GM13976 (cell line): ENCODE measurements around the gene RAD9A.

Experiments
- DNase-seq: peaks from one replicate; pipeline ENCODE4 v3.0.0; 2012; ENCODE audit warnings: low spot score
- in situ Hi-C: fragments of 300-500 bp; cut with MboI; formaldehyde crosslinking; loops from one replicate; pipeline ENCODE4 v1.12.0; 2022; ENCODE audit warnings: low sequenced_read_pairs, mixed read lengths, inconsistent platforms; ENCODE audit not compliant: unreplicated experiment
- TF ChIP-seq, protein P1 (sequence below): IDR thresholded peaks from 2 replicates; pipeline ENCODE4 v1.5.1; 2012; ENCODE audit warnings: borderline replicate concordance, mild to moderate bottlenecking; ENCODE audit not compliant: insufficient read depth; ENCODE audit errors: extremely low read depth, missing control alignments, control extremely low read depth

RAD9A gene

DNA sequence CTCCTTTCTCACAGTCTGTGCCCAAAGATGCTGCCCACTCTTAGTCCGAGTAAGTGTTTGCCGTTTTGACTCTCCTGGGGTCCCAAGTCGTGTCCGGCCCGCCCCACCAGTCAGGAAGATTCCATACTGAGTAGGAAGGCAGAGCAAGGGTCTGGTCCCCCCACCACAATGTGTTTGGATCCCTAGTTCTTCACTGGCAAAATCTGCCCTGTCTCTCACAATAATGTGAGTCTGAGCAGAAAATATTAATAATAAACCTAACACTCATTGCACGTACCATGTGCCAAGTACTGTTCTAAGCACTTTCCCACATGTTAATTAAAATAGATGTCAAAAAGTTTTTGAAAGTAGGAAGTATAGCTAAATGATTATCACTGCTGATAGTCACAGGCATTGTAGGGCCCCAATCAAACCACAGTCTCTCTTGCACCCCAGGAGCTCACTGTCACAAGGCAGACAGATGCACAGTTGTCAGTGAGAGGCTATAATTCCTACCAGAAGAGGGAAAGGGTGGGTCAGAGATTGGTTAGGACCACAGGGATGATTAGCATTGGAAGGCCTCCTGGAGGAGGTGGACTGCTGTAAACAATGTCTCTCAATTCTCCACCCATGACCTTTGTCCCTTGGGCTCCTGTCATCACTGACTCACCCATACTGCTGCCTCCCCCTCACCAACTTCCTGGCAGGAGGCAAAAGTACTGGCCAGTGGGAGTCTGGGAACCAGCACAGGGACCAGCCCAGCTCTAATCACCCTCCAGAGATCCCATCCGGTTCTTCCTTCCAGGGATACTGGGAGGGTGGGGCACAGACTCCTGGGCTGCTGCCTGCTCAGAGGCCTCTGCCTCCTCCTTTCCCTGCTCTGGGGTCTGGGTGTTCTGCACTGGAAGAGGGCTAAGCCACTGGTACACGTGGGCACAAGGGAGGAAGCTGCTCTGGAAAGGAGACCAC, 37.4 kb upstream of the RAD9A start:
- TF ChIP-seq, protein P1, sequence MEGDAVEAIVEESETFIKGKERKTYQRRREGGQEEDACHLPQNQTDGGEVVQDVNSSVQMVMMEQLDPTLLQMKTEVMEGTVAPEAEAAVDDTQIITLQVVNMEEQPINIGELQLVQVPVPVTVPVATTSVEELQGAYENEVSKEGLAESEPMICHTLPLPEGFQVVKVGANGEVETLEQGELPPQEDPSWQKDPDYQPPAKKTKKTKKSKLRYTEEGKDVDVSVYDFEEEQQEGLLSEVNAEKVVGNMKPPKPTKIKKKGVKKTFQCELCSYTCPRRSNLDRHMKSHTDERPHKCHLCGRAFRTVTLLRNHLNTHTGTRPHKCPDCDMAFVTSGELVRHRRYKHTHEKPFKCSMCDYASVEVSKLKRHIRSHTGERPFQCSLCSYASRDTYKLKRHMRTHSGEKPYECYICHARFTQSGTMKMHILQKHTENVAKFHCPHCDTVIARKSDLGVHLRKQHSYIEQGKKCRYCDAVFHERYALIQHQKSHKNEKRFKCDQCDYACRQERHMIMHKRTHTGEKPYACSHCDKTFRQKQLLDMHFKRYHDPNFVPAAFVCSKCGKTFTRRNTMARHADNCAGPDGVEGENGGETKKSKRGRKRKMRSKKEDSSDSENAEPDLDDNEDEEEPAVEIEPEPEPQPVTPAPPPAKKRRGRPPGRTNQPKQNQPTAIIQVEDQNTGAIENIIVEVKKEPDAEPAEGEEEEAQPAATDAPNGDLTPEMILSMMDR: no peak
- in situ Hi-C loops: no loop called here
- peak; percentile 51 for DNase-seq

GRCh38 chr11:67355023-67355793, 36.6 kb upstream of the RAD9A start:
- DNase-seq: peak; percentile 14
- TF ChIP-seq, protein P1: no peak
- in situ Hi-C loops: no loop called here

DNA sequence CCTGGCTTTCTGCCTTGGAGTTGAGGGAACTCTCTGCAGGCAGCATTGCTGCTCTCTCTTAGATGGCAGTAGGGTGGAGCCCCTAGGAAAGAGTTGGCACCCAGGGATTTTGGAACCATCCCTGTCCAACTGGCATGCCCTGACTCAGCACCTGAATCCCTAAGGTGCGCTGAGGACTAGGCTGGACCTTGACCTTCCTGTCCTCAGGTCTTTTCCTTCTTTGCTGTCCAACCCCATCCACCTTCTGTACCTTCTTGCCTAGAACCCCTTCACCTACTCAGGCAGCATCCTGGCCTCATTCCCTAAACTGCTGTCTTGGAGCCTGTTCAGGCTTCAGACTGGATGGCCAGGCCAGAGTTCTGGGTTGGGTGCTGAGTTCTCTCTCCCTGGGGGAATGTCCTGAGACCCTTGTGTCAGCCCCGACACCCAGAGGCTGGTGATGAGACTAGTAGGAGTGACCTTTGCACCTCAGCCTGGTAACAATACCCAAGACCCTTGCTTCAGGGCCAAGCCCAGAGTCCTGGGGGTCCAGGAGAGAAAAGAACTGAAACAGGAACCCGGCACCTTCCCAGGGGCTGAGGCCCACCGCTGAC, 35.9 kb upstream of the RAD9A start:
- DNase-seq: no peak
- in situ Hi-C loops: no loop called here
- TF ChIP-seq, protein P1: no peak

GRCh38 chr11:67356387-67356863, 35.4 kb upstream of the RAD9A start:
- TF ChIP-seq, protein P1: no peak
- in situ Hi-C loops: no loop called here
- no peak for DNase-seq

- peak; percentile 83 for DNase-seq
- TF ChIP-seq, protein P1: peak; percentile 86
- in situ Hi-C loops: no loop called here
Observed at GRCh38 chr11:67356864-67357561, 34.8 kb upstream of the RAD9A start.
